GM12878 (cell line): ENCODE results near the gene LRRC75B. TPM values are rescaled to one million over a fixed set of nuclear protein-coding genes. Genes with fewer than 3 reads are reported as not detected.

ENCODE experiments used
- ATAC-seq: fragments of 200-7000 bp; cut with Tn5 transposase; 3 replicates; pipeline ENCODE4 v1.9.1; 2020; ENCODE audit warnings: mild to moderate bottlenecking, moderate library complexity
- BruUV-seq: library from RNA; stranded (reverse); fragments of 400-500 nt; replicated peaks from 2 replicates; lab custom pipeline; 2021; lab: Mats Ljungman, UMichigan
- CTCF ChIA-PET: fragments of 300-600 bp; sonication (Branson Sonifier 250); formaldehyde crosslinking; extraction: SDS; loops from one replicate; lab custom pipeline; 2021; ENCODE audit warnings: inconsistent platforms; lab: Yijun Ruan, JAX
- POLR2A ChIA-PET: fragments of 350-600 bp; formaldehyde crosslinking; extraction: SDS; loops from one replicate; lab custom pipeline; 2021; ENCODE audit warnings: inconsistent platforms; lab: Charles Lee
- RAD21 ChIA-PET: fragments of 300-600 bp; sonication (Branson Sonifier 250); formaldehyde crosslinking; loops from one replicate; lab custom pipeline; 2023; ENCODE audit warnings: antibody characterized with exemption; ENCODE audit not compliant: unreplicated experiment; lab: Charles Lee
- SMC1A ChIA-PET: fragments of 300-600 bp; sonication (Branson Sonifier 250); formaldehyde crosslinking; loops from one replicate; lab custom pipeline; 2023; ENCODE audit not compliant: unreplicated experiment, uncharacterized antibody; lab: Charles Lee
- DNase-seq: peaks from one replicate; pipeline ENCODE4 v3.0.0-alpha.2; 2011; ENCODE audit warnings: low read depth, low spot score
- FAIRE-seq: peaks from 3 replicates; lab custom pipeline; 2011; peaks lifted over from hg19 to GRCh38; lab: Jason Lieb, UNC
- H2AFZ ChIP-seq: 2 replicates; pipeline ENCODE4 v1.6.0; 2011; ENCODE audit warnings: low read depth, low read length, control low read depth; ENCODE audit not compliant: control insufficient read depth
- H3K27ac ChIP-seq: 2 replicates; pipeline ENCODE4 v1.5.1; 2011; ENCODE audit warnings: control low read depth; ENCODE audit not compliant: control insufficient read depth, insufficient read depth
- H3K27me3 ChIP-seq, 2 experiments: replicated peaks in 1 of 2; 2 replicates each; pipeline versions ENCODE4 v1.6.0 to v1.6.1; 2011; ENCODE audit warnings: low read length in 1 of 2; ENCODE audit not compliant: control insufficient read depth in 2 of 2, insufficient read depth in 2 of 2
- H3K36me3 ChIP-seq, 2 experiments: 2 replicates each; pipeline ENCODE4 v1.5.1; 2011; ENCODE audit warnings: low read length in 1 of 2; ENCODE audit not compliant: control insufficient read depth in 2 of 2, insufficient read depth in 2 of 2
- H3K4me1 ChIP-seq: 2 replicates; pipeline ENCODE4 v1.6.1; 2011; ENCODE audit warnings: mild to moderate bottlenecking, low read length, moderate library complexity, mixed read lengths; ENCODE audit not compliant: control insufficient read depth, insufficient read depth
- H3K4me2 ChIP-seq: 2 replicates; pipeline ENCODE4 v1.6.0; 2011; ENCODE audit warnings: control low read depth; ENCODE audit not compliant: control insufficient read depth, insufficient read depth
- H3K4me3 ChIP-seq: fragments of 200-600 bp; sonication (generic); 2 replicates; pipeline ENCODE4 v1.5.1; 2016
- H3K79me2 ChIP-seq: 2 replicates; pipeline ENCODE4 v1.6.0; 2011; ENCODE audit warnings: low read length; ENCODE audit not compliant: control insufficient read depth, insufficient read depth
- H3K9ac ChIP-seq: 2 replicates; pipeline ENCODE4 v1.8.0; 2011; ENCODE audit warnings: low read length, control low read depth, mixed read lengths; ENCODE audit not compliant: control insufficient read depth, insufficient read depth
- H3K9me3 ChIP-seq: replicated peaks from 3 replicates; pipeline ENCODE4 v1.5.1; 2011; ENCODE audit warnings: mild to moderate bottlenecking, low read length; ENCODE audit not compliant: control insufficient read depth, insufficient read depth
- H4K20me1 ChIP-seq: 2 replicates; pipeline ENCODE4 v1.6.0; 2011; ENCODE audit not compliant: control insufficient read depth, insufficient read depth
- BACH1 ChIP-seq: fragments of 450-650 bp; IDR thresholded peaks from 2 replicates; pipeline ENCODE4 v1.6.1; 2017; ENCODE audit warnings: mild to moderate bottlenecking, borderline replicate concordance
- EGR1 ChIP-seq, 2 experiments: IDR thresholded peaks; 1 replicate in 1 of 2; 2 replicates in 1 of 2; pipeline ENCODE4 v1.6.1; 2011 to 2012; ENCODE audit warnings: low read depth in 2 of 2, low read length in 2 of 2, borderline replicate concordance in 1 of 2, mild to moderate bottlenecking in 1 of 2, moderate library complexity in 1 of 2
- FOXK2 ChIP-seq: fragments of 450-650 bp; IDR thresholded peaks from 2 replicates; pipeline ENCODE4 v1.6.1; 2017; ENCODE audit warnings: mild to moderate bottlenecking, moderate library complexity
- FOXM1 ChIP-seq: IDR thresholded peaks from 2 replicates; pipeline ENCODE4 v1.6.1; 2012; ENCODE audit warnings: low read depth, mild to moderate bottlenecking, inconsistent platforms, low read length, moderate library complexity
- HDAC2 ChIP-seq: fragments of 200-600 bp; sonication (generic); IDR thresholded peaks from 2 replicates; pipeline ENCODE4 v1.6.1; 2017
- IKZF1 ChIP-seq: fragments of 450-650 bp; conservative IDR thresholded peaks from 2 replicates; pipeline ENCODE4 v1.6.1; 2017; ENCODE audit warnings: antibody characterized with exemption, mild to moderate bottlenecking
- MEF2A ChIP-seq: IDR thresholded peaks from 2 replicates; pipeline ENCODE4 v1.6.1; 2011; ENCODE audit warnings: low read depth, mild to moderate bottlenecking, low read length, moderate library complexity; ENCODE audit not compliant: insufficient read depth
- MTA2 ChIP-seq: fragments of 450-650 bp; IDR thresholded peaks from 2 replicates; pipeline ENCODE4 v1.6.1; 2016; ENCODE audit warnings: low read depth, mild to moderate bottlenecking, moderate library complexity
- MXI1 ChIP-seq: fragments of 150-350 bp; IDR thresholded peaks from 2 replicates; pipeline ENCODE4 v1.6.1; 2011; ENCODE audit warnings: low read depth, mild to moderate bottlenecking, inconsistent platforms, low read length, improper control_type of control experiment
- MYC ChIP-seq: IDR thresholded peaks from 2 replicates; pipeline ENCODE4 v1.6.1; 2011; ENCODE audit warnings: mild to moderate bottlenecking, low read length, moderate library complexity, inconsistent platforms; ENCODE audit not compliant: insufficient read depth, insufficient replicate concordance, insufficient read length, severe bottlenecking
- POU2F2 ChIP-seq: IDR thresholded peaks from 3 replicates; pipeline ENCODE4 v1.6.1; 2011; ENCODE audit warnings: low read depth, mild to moderate bottlenecking, low read length, borderline replicate concordance
- RCOR1 ChIP-seq: conservative IDR thresholded peaks from 2 replicates; pipeline ENCODE4 v1.6.1; 2012; ENCODE audit warnings: low read depth, low read length, improper control_type of control experiment
- SMAD5 ChIP-seq: IDR thresholded peaks from 2 replicates; pipeline ENCODE4 v1.6.1; 2016; ENCODE audit warnings: antibody characterized with exemption, low read depth
- SREBF1 ChIP-seq: IDR thresholded peaks from 2 replicates; pipeline ENCODE4 v1.6.1; 2012; ENCODE audit warnings: mild to moderate bottlenecking, low read length
- TCF12 ChIP-seq: IDR thresholded peaks from 2 replicates; pipeline ENCODE4 v1.6.1; 2011; ENCODE audit warnings: low read depth, mild to moderate bottlenecking, low read length
- ZNF384 ChIP-seq: IDR thresholded peaks from 2 replicates; pipeline ENCODE4 v1.6.1; 2012; ENCODE audit warnings: low read depth, mild to moderate bottlenecking, low read length, improper control_type of control experiment, borderline replicate concordance
- ZNF622 ChIP-seq: fragments of 450-650 bp; IDR thresholded peaks from 2 replicates; pipeline ENCODE4 v1.6.1; 2017; ENCODE audit warnings: mild to moderate bottlenecking, inconsistent platforms
- ZSCAN29 ChIP-seq: fragments of 450-650 bp; IDR thresholded peaks from 2 replicates; pipeline ENCODE4 v1.6.1; 2017; ENCODE audit warnings: mild to moderate bottlenecking, moderate library complexity
- WGBS: methylation state at CpG from one replicate; pipeline ENCODE4 v1.1.6; 2016; ENCODE audit warnings: low lambda C conversion rate; ENCODE audit not compliant: insufficient replicate concordance, insufficient coverage; ENCODE audit errors: missing lambda C conversion rate; 5-methylcytosine and 5-hydroxymethylcytosine counted together
- in situ Hi-C: fragments of 300-500 bp; cut with MboI; formaldehyde crosslinking; loops from 9 replicates; pipeline ENCODE4 v1.14.3; 2018; ENCODE audit warnings: mixed read lengths
- intact Hi-C: fragments of 100-400 bp; cut with micrococcal nuclease; formaldehyde crosslinking; loops from one replicate; pipeline ENCODE4 v1.14.2; 2022; ENCODE audit not compliant: unreplicated experiment
- polyA plus RNA-seq, 11 experiments: library from polyadenylated mRNA; depleted of rRNA in 4 of 11; unstranded in 6 of 11; stranded (reverse) in 5 of 11; fragments of >200 nt; fragmentation: Nextera tagmentation in 4 of 11; fragmentation: Illumina TruSeq in 1 of 11; extraction: Ambion mirVana in 4 of 11; extraction: Trizol in 1 of 11; gene quantifications; 1 replicate in 1 of 11; 2 replicates in 10 of 11; pipeline versions ENCODE4 v1.2.1 to v1.2.3, GENCODE V29; 2011 to 2016; ENCODE audit warnings: inconsistent platforms in 2 of 11, missing spikeins in 2 of 11, low read depth in 1 of 11
- total RNA-seq, 4 experiments: library from RNA; depleted of rRNA in 3 of 4; stranded (reverse); fragments of >200 nt in 3 of 4; fragmentation: Illumina TruSeq in 1 of 4; extraction: Trizol in 1 of 4; gene quantifications; 2 replicates each; pipeline versions ENCODE4 v1.2.1 to v1.2.3, GENCODE V29; 2013 to 2021
- TF ChIP-seq, protein P1 (sequence below): IDR thresholded peaks from 2 replicates; pipeline ENCODE4 v1.6.1; 2011; ENCODE audit warnings: low read depth, mild to moderate bottlenecking, low read length, moderate library complexity, borderline replicate concordance; ENCODE audit errors: extremely low read depth
- TF ChIP-seq, protein P2 (sequence below): IDR thresholded peaks from 2 replicates; pipeline ENCODE4 v1.6.1; 2012; ENCODE audit warnings: improper control_type of control experiment, low read depth, low read length; ENCODE audit not compliant: insufficient replicate concordance

Gene LRRC75B
- total and polyA plus RNA-seq, 10 of the 15 experiments (the other 5 are each of a cell fraction or from before 2014, with no cell fraction given) = 0.09 to 0.98 (median 0.11) TPM; not detected in 3

DNA sequence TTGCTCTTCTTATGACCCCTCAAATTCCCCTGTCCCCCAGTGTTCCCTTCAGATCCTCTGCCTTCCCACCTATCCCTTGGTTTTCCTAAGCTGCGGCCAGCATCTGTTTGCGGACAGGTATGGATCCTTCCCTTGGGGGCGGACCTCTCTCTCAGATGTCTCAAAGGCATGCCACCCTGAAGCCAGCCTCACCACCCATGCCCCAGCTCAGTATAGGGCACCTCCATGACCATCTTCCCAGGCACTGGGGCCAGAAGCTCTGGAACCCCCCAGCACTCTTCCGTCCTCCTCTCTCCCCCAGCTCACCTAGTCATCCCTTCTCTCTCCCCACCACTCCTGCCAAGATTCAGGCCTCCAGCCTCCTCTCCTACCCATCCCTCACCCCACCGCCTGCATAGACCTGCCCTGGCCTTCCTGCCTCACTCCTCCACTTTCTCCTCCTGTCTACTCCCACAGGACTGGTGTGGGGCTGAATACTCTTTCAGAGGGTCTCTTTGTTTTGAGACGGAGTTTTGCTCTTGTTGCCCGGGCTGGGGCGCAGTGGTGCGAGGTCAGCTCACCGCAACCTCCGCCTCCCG, 2.2 kb downstream of the LRRC75B start:
- no peak for DNase-seq
- Histone ChIP-seq H3K79me2 (no peaks in the 10 kb centered on the region), H2AFZ (no peak overlapping the region), H4K20me1 (no peaks in the 10 kb centered on the region), H3K9me3 (no peaks in the 10 kb centered on the region), H3K36me3 (no peaks in the 10 kb centered on the region), H3K27me3 (no peaks in the 10 kb centered on the region), H3K4me2 (no peak overlapping the region), H3K27ac (no peak overlapping the region), H3K9ac (no peak overlapping the region), H3K4me1 (no peaks in the 10 kb centered on the region), H3K4me3 (no peak overlapping the region)
- no peak for FAIRE-seq
- WGBS = 92% methylated on average over 12 of the region's 12 CpGs
- CTCF ChIA-PET = no interaction called here
- no peak for ATAC-seq
- no TSS peak for BruUV-seq
- in situ Hi-C loops = no loop called here
- POLR2A ChIA-PET = no interaction called here
- SMC1A ChIA-PET = interaction anchor here (0.8 to 0.9 kb wide), 2 partner anchors 11 to 23 kb away, joined by 3 read pairs; no protein-coding TSS in a partner anchor
- TF ChIP-seq ZNF384 (no peak), ZSCAN29 (no peak), ZNF622 (no peak), MYC (no peak), MXI1 (no peak), BACH1 (no peak), FOXK2 (no peak), TCF12 (no peak), MTA2 (no peak), HDAC2 (no peak), MEF2A (no peak), POU2F2 (no peak), SMAD5 (no peak), SREBF1 (no peak), EGR1 (IDR thresholded peaks at IDR 0.05; ENCODE audit: borderline replicate concordance in 1 of 2, low read depth in 2 of 2, low read length in 2 of 2) (no peak), RCOR1 (no peak), FOXM1 (no peak), IKZF1 (no peak)
- TF ChIP-seq, protein P1, sequence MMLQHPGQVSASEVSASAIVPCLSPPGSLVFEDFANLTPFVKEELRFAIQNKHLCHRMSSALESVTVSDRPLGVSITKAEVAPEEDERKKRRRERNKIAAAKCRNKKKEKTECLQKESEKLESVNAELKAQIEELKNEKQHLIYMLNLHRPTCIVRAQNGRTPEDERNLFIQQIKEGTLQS = no peak
- TF ChIP-seq, protein P2, sequence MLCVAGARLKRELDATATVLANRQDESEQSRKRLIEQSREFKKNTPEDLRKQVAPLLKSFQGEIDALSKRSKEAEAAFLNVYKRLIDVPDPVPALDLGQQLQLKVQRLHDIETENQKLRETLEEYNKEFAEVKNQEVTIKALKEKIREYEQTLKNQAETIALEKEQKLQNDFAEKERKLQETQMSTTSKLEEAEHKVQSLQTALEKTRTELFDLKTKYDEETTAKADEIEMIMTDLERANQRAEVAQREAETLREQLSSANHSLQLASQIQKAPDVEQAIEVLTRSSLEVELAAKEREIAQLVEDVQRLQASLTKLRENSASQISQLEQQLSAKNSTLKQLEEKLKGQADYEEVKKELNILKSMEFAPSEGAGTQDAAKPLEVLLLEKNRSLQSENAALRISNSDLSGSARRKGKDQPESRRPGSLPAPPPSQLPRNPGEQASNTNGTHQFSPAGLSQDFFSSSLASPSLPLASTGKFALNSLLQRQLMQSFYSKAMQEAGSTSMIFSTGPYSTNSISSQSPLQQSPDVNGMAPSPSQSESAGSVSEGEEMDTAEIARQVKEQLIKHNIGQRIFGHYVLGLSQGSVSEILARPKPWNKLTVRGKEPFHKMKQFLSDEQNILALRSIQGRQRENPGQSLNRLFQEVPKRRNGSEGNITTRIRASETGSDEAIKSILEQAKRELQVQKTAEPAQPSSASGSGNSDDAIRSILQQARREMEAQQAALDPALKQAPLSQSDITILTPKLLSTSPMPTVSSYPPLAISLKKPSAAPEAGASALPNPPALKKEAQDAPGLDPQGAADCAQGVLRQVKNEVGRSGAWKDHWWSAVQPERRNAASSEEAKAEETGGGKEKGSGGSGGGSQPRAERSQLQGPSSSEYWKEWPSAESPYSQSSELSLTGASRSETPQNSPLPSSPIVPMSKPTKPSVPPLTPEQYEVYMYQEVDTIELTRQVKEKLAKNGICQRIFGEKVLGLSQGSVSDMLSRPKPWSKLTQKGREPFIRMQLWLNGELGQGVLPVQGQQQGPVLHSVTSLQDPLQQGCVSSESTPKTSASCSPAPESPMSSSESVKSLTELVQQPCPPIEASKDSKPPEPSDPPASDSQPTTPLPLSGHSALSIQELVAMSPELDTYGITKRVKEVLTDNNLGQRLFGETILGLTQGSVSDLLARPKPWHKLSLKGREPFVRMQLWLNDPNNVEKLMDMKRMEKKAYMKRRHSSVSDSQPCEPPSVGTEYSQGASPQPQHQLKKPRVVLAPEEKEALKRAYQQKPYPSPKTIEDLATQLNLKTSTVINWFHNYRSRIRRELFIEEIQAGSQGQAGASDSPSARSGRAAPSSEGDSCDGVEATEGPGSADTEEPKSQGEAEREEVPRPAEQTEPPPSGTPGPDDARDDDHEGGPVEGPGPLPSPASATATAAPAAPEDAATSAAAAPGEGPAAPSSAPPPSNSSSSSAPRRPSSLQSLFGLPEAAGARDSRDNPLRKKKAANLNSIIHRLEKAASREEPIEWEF = no peak
- intact Hi-C loops = no loop called here
- RAD21 ChIA-PET = no interaction called here
